ENCODE results near the gene ARPC4. TPM values are rescaled to one million over a fixed set of nuclear protein-coding genes. Genes with fewer than 3 reads are reported as not detected.

The ARPC4 gene
- total and polyA plus RNA-seq, 2 donors from 2014 or later: 138 to 164 TPM

GRCh38 chr3:9745521-9745920 lies 47.4 kb upstream of the ARPC4 start:
- FAIRE-seq: no peak
- H3K4me1 ChIP-seq (ENCODE audit: control insufficient read depth in 2 of 3, insufficient read depth in 2 of 3, low read depth in 1 of 3, low read length in 3 of 3): peaks cover 0 to 6% (median 0%) of the 10 kb centered on the region in 3 donors

GRCh38 chr3:9746330-9746729 lies 46.6 kb upstream of the ARPC4 start:
- DNase-seq (no peak), FAIRE-seq (no peak)
- no peak for TF ChIP-seq CTCF (IDR thresholded peaks at IDR 0.05; ENCODE audit: borderline replicate concordance, extremely low read depth, insufficient read depth)
- H3K9me3 ChIP-seq (ENCODE audit: control insufficient read depth in 2 of 3, insufficient read depth in 1 of 3, low read length in 3 of 3): no peaks in the 10 kb centered on the region
- no peak overlapping the region for H3K4me3 ChIP-seq (ENCODE audit: low read length in 3 of 3)
- no peaks in the 10 kb centered on the region for H3K27me3 ChIP-seq (ENCODE audit: control insufficient read depth, insufficient read depth, low read length)
- H3K9ac ChIP-seq (ENCODE audit: low read length in 3 of 3): no peak overlapping the region
- intact Hi-C loops (cut with DNase I): no loop called here
- H3K4me1 ChIP-seq (ENCODE audit: control insufficient read depth in 2 of 3, insufficient read depth in 2 of 3, low read depth in 1 of 3, low read length in 3 of 3): peaks cover 0 to 11% (median 2%) of the 10 kb centered on the region in 3 donors
- H3K36me3 ChIP-seq (ENCODE audit: control insufficient read depth in 2 of 3, insufficient read depth in 3 of 3, low read length in 3 of 3): peaks cover 5 to 64% (median 47%) of the 10 kb centered on the region in 3 donors
- H3K27ac ChIP-seq (ENCODE audit: low read depth in 2 of 2, low read length in 2 of 2): no peak overlapping the region

More at GRCh38 chr3:9745521-9745920, 47.4 kb upstream of the ARPC4 start:
- Histone ChIP-seq H3K4me3 (ENCODE audit: low read length in 3 of 3) (no peak overlapping the region), H3K9ac (ENCODE audit: low read length in 3 of 3) (no peak overlapping the region), H3K27ac (ENCODE audit: low read depth in 2 of 2, low read length in 2 of 2) (no peak overlapping the region), H3K36me3 (ENCODE audit: control insufficient read depth in 2 of 3, insufficient read depth in 3 of 3, low read length in 3 of 3) (peaks cover 10 to 70% (median 55%) of the 10 kb centered on the region in 3 donors), H3K27me3 (ENCODE audit: control insufficient read depth, insufficient read depth, low read length) (no peaks in the 10 kb centered on the region), H3K9me3 (ENCODE audit: control insufficient read depth in 2 of 3, insufficient read depth in 1 of 3, low read length in 3 of 3) (no peaks in the 10 kb centered on the region)
- DNase-seq: no peak
- no peak for TF ChIP-seq CTCF (IDR thresholded peaks at IDR 0.05; ENCODE audit: borderline replicate concordance, extremely low read depth, insufficient read depth)
- intact Hi-C loops (cut with DNase I): no loop called here

- intact Hi-C loops (cut with DNase I): no loop called here
- H3K36me3 ChIP-seq (ENCODE audit: control insufficient read depth in 2 of 3, insufficient read depth in 3 of 3, low read length in 3 of 3): peaks cover 8 to 64% (median 42%) of the 10 kb centered on the region in 3 donors
- no peaks in the 10 kb centered on the region for H3K9me3 ChIP-seq (ENCODE audit: control insufficient read depth in 2 of 3, insufficient read depth in 1 of 3, low read length in 3 of 3)
- no peak overlapping the region for H3K9ac ChIP-seq (ENCODE audit: low read length in 3 of 3)
- H3K4me1 ChIP-seq (ENCODE audit: control insufficient read depth in 2 of 3, insufficient read depth in 2 of 3, low read depth in 1 of 3, low read length in 3 of 3): peaks cover 0 to 18% (median 11%) of the 10 kb centered on the region in 3 donors
- no peak overlapping the region for H3K4me3 ChIP-seq (ENCODE audit: low read length in 3 of 3)
- H3K27me3 ChIP-seq (ENCODE audit: control insufficient read depth, insufficient read depth, low read length): no peaks in the 10 kb centered on the region
- no peak overlapping the region for H3K27ac ChIP-seq (ENCODE audit: low read depth in 2 of 2, low read length in 2 of 2)
- FAIRE-seq (no peak), DNase-seq (no peak)
- TF ChIP-seq CTCF (IDR thresholded peaks at IDR 0.05; ENCODE audit: borderline replicate concordance, extremely low read depth, insufficient read depth): no peak
These were observed 45.6 kb upstream of the ARPC4 start for GRCh38 chr3:9747267-9747666.

DNA sequence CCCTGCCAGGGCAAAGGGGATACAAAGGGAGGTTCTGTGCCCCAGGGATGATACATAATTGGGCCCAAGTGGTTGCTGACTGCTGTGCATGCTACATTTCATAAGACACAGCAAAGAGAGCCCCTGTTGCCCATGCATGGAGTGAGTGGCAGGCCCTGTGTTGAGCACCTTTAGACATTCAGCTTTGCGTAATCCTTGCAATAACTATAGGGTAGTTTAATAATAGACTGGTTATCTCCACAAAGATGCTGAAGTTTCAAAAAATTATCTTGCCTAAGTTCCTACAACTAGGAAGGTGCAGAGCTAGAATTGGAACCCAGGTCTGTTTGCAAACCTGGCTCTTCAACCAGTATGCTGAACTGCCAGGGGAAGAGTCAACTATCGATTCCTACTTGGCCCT lies 44.9 kb upstream of the ARPC4 start:
- DNase-seq: no peak
- Histone ChIP-seq H3K4me3 (ENCODE audit: low read length in 3 of 3) (no peak overlapping the region), H3K36me3 (ENCODE audit: control insufficient read depth in 2 of 3, insufficient read depth in 3 of 3, low read length in 3 of 3) (peaks cover 8 to 61% (median 39%) of the 10 kb centered on the region in 3 donors), H3K27ac (ENCODE audit: low read depth in 2 of 2, low read length in 2 of 2) (no peak overlapping the region), H3K4me1 (ENCODE audit: control insufficient read depth in 2 of 3, insufficient read depth in 2 of 3, low read depth in 1 of 3, low read length in 3 of 3) (peaks cover 0 to 18% (median 11%) of the 10 kb centered on the region in 3 donors), H3K9me3 (ENCODE audit: control insufficient read depth in 2 of 3, insufficient read depth in 1 of 3, low read length in 3 of 3) (no peaks in the 10 kb centered on the region), H3K27me3 (ENCODE audit: control insufficient read depth, insufficient read depth, low read length) (no peaks in the 10 kb centered on the region), H3K9ac (ENCODE audit: low read length in 3 of 3) (no peak overlapping the region)
- intact Hi-C loops (cut with DNase I): no loop called here
- no peak for TF ChIP-seq CTCF (IDR thresholded peaks at IDR 0.05; ENCODE audit: borderline replicate concordance, extremely low read depth, insufficient read depth)
- no peak for FAIRE-seq

Data from kidney (tissue), 14 donors.